NCI-H2107 treated with DMSO at 0.1 percent for 48 hours (cell line): ENCODE results near the gene ZKSCAN1.
"Not testable (repeated sequence)": the region's sequence is repeated elsewhere in the genome, so short reads cannot be mapped to it uniquely, and the experiment has no call there.

Experiments used
- DNase-seq: peaks from one replicate; lab custom pipeline; 2025; ENCODE audit not compliant: unreplicated experiment; lab: John Stamatoyannopoulos, UW

ZKSCAN1 gene

GRCh38 chr7:100015232-100016214 is at the start of gene ZKSCAN1:
Gene ZKSCAN1, plus strand, starts transcription at chr7:100015596. Its CDS starts 7,911 bp downstream, at chr7:100023507.
- peak; percentile 80 for DNase-seq

DNA sequence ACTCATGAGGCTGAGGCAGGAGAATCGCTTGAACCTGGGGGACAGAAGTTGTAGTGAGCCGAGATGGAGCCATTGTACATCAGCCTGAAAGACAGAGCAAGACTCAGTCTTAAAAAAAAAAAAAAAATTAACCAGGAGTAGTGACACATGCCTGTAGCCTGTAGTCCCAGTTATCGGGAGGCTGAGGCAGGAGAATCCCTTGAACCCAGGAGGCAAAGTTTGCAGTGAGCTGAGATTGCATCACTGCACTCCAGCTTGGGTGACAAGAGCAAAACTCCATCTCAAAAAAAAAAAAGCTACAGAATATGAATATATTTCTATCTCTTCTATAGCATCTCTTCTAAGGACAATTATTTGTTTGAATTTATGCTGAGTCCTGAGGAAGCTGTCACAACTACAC is 46.1 kb upstream of the ZKSCAN1 start:
- DNase-seq: no peak

DNA sequence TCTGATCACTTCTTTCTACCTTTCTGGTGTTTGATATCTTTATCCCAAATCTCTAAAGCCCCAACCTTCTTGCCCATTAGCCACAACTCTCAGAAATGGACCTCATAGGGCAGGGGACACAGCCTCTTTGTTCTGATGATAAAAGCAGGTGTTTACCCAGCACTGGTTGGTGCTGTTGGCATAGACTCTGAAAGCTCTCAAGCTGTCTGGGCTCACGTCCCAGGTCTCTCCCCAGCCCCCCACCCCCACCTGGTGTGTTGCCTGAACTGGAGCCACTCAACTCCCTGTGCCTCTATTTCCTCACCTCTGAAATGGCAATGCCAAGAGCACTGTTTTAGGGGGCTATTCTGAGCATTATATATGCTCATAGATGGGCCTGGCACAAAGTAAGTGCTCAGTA is 45.6 kb upstream of the ZKSCAN1 start:
- DNase-seq: not testable (repeated sequence)

DNA sequence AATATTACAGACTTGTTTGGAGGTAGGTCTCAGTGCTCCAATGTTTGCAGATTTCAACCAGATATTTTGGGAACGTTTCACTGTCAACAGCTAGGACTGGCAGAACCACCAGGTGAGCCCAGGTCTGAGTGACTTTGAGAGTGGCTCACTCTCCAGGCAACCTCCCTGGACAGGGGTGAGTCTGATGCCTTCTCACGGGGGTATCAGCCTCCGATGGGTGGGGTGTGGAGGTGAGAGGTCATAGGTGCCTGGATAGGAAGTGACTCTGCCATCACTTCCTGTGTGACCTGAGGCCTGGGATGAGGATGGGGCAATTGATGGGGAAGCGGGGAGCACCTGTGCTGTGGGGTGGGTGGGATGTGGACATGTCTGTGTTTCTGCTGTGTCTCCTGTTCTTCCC is 44.2 kb upstream of the ZKSCAN1 start:
- no peak for DNase-seq

GRCh38 chr7:99973817-99974216 is 41.6 kb upstream of the ZKSCAN1 start:
- not testable (repeated sequence) for DNase-seq

DNA sequence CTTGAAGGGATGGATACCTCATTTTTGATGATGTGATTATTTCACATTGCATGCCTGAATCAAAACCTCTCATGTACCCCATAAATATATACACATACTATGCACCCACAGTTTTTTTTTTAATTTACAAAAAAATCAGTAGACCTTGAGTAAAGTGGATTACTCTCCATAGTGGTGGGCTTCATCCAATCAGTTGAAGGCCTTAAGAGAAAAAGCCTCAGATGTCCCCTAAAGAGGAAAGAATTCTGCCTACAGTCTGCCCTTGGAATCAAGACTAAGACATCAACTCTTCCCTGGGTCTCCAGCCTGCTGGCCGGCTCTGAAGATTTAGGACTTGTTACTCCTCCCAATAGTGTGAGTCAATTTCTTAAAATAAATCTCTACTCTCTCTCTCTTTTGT is 40.7 kb upstream of the ZKSCAN1 start:
- DNase-seq: no peak

DNA sequence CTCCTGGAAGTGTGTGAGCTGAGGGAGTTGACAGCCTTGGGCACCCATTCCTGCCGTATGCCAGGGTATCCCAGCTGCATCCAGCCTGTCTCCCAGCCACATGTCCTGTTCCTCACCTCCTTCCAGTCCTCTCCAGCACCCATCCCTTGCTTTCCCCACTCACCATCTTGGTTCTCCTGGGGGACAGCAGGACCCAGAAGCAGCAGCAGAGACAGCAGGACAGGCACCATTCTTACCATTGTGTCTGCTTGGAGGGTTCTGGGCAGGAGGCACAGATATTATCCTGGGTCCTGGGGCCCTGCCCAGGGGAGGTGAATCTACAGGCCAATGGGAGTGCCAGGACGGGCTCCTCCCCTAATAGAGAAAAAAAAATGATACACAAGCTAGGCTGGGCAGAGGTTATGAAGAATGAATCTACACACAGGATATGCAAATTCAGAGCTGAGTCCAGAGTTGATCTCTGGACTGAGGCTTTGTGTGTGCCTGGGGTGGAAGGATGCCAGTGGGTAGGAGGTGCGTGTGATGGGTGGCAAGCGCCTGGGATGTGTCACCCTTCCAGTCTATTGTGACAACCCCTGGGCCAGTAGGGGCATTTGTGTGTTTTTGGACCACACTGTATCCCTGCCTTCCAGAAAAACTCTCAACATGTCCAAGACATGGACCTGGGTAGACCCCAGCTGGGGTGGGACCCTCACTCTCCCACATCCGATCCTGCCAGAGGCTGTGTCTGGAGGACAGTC is 39.4 kb upstream of the ZKSCAN1 start, which contains the start of gene AZGP1:
Gene AZGP1, minus strand, starts transcription at position 250 of the 740 bp plus-strand sequence. Its CDS starts 11 bp downstream, at position 239.
- no peak for DNase-seq

DNA sequence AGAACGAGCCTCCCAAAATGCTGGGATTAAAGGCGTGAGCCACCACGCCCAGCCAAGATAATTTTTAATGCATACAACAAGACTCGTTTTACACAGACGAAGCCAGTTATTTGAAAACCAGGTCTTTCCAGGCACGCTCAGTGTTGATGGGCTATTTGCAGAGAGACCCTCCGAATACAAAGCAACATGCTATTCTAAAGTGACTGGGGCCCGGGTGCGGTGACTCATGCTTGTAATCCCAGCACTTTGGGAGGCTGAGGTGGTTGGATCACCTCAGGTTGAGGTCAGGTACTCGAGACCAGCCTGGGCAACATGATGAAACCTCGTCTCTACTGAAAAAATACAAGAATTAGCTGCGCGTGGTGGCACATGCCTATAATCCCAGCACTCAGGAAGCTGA is 38.8 kb upstream of the ZKSCAN1 start:
- DNase-seq: no peak

- DNase-seq: peak; percentile 27
These were observed 35.6 kb upstream of the ZKSCAN1 start for GRCh38 chr7:99979814-99980225.

GRCh38 chr7:99980448-99980872 is 34.9 kb upstream of the ZKSCAN1 start:
- not testable (repeated sequence) for DNase-seq

DNA sequence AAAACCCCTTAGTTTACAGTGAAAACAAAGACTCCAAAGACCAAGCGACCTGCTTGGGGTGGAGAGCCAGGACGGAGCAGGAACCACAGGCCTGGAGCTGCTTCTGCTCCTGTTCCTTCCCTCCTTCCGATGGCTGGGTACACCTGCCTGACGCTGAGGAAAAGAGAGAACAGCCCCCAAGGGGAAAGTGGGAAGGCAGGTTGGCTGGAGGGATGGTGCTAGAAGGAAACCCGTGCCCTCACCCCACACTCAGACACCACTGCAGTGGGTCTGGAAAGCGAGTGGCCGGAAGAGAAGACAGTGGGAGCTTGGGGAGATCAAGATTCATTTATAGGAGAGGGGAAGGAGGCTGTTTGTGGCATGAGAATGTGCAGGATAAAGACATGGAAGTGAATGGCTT is 34.3 kb upstream of the ZKSCAN1 start:
- not testable (repeated sequence) for DNase-seq

GRCh38 chr7:99984593-99984992 is 30.8 kb upstream of the ZKSCAN1 start:
- no peak for DNase-seq

- DNase-seq: not testable (repeated sequence)
These were observed 28.1 kb upstream of the ZKSCAN1 start for GRCh38 chr7:99987306-99987705.

- DNase-seq: no peak
These were observed 27.6 kb upstream of the ZKSCAN1 start for GRCh38 chr7:99987846-99988245.

GRCh38 chr7:99990460-99990852 is 24.9 kb upstream of the ZKSCAN1 start:
- DNase-seq: peak; percentile 14

GRCh38 chr7:99991543-99991942 is 23.9 kb upstream of the ZKSCAN1 start:
- not testable (repeated sequence) for DNase-seq

- DNase-seq: no peak
These were observed 22.9 kb upstream of the ZKSCAN1 start for GRCh38 chr7:99992330-99993038.

GRCh38 chr7:99994819-99995218 is 20.6 kb upstream of the ZKSCAN1 start:
- DNase-seq: no peak

DNA sequence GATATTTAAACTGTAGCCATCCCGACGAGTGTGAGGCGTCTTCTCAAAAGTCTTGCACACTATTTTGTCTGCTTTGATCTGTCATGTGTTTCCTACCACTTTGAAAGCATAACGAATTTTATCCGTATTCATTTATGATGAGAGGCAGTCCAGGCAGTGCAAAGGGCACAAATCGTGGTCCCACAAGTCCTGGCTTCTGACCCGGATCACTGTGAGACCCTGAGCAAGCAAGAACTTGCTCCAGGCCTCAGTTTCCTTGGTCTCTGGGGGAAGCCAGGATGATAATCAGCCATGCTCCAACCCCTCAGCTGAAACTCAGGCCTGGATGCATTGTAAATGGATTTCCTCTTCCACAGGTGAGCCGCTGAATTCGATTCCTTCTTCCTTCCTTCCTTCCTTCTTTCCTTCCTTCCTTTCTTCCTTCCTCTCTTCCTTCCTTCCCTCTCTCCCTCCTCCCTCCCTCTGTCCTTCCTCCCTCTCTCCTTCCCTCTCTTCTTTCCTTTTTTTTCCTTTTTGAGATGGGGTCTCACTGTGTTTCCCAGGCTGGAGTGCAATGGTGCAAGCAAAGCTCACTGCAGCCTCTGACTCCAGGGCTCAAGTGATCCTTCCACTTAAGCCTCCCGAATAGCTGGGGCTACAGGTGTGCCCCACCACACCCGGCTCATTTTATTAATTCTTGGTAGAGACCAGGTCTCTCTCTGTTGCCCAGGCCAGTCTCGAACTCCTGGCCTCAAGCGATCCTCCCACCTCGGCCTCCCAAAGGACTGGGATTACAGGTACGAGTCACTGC is 18.4 kb upstream of the ZKSCAN1 start:
- no peak for DNase-seq

GRCh38 chr7:99997545-99998137 is 17.8 kb upstream of the ZKSCAN1 start:
- no peak for DNase-seq
